Renal cortex interstitium (tissue), 11 donors: ENCODE data around the gene WNT7B. TPM values are rescaled to one million over a fixed set of nuclear protein-coding genes. Genes with fewer than 3 reads are reported as not detected.

Experiments used
- DNase-seq, 11 donors: peaks; one replicate each; pipeline ENCODE4 v3.0.0-alpha.2; 2013; ENCODE audit warnings: low read depth in 9 of 11, low spot score in 4 of 11; ENCODE audit errors: extremely low read depth in 1 of 11
- polyA plus RNA-seq, 3 donors: library from polyadenylated mRNA; unstranded; fragments of 120-200 nt; gene quantifications; one replicate each; pipeline ENCODE4 v1.2.1, GENCODE V29; 2013; ENCODE audit not compliant: insufficient read length in 3 of 3

Gene WNT7B
- polyA plus RNA-seq, 3 donors = 5.8 to 11.1 (median 9.6) TPM

DNA sequence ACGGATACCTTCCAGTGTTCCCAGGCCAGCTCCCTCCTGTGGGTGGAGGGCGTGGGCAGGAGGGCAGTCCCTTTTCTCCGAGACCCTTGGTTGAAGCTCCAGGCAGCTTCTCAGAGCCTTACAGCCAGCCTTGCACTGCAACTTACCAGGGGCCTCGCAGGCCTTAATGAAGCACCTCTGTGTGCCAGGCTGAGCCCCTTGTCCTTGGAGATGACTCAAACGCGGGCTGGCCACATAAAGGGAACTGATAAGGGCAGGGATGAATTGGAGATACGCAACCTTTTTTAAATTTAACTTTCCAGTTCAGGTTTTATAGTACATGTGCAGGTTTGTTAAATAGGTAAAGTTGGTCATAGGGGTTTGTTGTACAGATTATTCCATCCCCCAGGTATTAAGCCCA is 72.7 kb downstream of the WNT7B start:
- no peak for DNase-seq

- DNase-seq = no peak
Observed at GRCh38 chr22:45903355-45904135, 73.4 kb downstream of the WNT7B start.

GRCh38 chr22:45897736-45898135 is 79.2 kb downstream of the WNT7B start:
- no peak for DNase-seq

DNA sequence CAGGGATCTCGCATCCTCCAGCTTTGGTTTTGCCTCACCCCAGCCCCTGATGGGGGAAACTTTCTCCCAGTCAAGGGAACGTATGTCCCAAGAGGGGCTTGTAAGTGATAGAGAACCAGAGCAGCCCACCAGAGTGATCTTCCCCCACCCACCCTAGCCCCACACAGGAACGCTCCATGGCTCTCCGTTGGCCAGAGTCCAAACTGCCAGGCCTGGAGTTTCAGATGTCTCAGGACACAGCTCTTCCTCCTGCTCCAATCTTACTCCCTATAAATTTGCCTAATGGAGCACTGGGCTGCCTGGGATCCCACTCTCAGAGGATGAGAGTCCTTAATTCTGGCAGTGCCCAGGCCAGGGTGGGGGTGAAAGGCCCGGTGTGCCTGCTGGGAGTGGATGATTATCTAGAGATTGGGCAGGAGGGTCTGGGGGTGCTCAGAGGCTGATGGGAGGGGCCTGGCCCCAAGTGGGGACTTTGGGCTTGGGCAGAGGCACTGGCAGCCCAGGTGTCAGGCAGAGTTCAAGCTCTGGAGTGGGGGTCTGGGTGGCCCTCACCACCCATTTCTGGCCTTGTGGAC is 79.9 kb downstream of the WNT7B start:
- DNase-seq = no peak

DNA sequence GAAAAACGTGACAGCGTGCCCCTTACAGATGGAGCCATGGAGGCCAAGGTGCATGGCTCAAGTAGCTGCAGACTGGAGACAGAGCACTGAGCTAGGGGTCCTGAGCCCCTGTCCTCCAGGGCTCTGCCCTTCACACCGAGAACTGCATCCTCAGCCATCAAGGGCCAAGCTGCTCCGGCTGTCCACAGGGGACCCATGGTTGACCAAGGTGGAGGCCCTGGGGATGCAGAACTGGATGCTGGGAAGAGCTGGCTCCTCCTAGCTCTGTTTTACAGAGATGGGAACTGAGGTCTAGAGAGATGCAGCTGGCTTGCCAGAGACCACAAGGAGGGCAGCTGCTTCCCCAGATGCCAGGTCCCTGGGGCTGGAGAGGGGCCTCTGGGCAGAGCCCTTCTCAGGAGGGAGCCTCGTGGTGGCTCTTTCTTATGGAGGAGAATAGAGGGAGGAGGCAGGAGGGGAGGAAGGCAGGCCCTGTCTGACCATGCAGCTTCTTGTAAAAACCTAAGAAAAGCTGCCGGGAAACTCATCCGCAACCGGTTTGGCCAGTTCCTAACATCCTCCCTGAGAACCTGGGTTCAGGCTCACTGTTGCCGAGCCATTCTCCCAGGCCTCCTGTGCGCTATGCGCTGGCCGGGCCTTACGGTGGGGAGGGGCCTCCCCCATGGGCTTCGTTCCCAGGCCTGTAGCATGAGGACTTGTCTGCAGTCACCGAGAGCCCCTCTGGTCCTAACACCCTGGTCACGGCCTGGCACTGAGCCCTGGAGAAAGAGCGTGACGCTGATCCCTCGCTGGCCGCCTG is 80.6 kb downstream of the WNT7B start:
- peak in 1 of 11 donors; percentile 62 for DNase-seq

GRCh38 chr22:45895436-45896152 is 81.4 kb downstream of the WNT7B start:
- no peak for DNase-seq

- DNase-seq = no peak
Observed at GRCh38 chr22:45893516-45893915, 83.4 kb downstream of the WNT7B start.

GRCh38 chr22:45892681-45893461 is 84.1 kb downstream of the WNT7B start:
- DNase-seq = no peak

DNA sequence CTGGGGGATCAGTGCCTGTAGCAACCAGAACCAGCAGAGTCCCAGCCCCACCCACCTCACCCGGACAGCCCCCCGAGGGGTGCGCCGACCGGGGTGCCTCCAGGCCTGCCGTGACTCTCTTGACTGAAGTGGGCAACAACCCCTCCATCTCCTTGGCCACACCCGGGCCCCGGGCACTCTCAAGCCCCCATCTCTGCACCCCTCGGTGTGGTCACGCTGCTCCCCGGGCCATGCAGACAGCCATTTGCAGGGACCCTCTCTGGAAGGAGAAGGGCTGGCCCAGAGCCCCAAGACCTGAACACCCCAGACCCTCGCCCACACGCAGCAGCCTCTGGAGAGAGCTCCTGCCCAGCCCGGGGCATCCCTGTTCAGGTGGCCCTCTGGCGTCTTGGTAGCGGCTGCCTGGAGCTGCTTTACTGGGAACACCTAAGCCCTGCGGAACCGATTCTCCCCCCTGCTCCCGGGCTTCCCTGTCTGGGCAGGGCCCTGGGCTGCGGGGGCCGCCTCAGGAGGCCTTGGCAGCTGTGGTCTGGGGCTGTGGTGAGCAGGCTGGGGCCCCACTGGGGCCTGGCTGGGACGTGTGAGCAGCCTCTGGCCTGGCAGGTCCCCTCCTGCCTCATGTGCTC is 84.9 kb downstream of the WNT7B start:
- DNase-seq = no peak

GRCh38 chr22:45891471-45891995 is 85.4 kb downstream of the WNT7B start:
- no peak for DNase-seq

GRCh38 chr22:45891021-45891421 is 85.9 kb downstream of the WNT7B start:
- no peak for DNase-seq

DNA sequence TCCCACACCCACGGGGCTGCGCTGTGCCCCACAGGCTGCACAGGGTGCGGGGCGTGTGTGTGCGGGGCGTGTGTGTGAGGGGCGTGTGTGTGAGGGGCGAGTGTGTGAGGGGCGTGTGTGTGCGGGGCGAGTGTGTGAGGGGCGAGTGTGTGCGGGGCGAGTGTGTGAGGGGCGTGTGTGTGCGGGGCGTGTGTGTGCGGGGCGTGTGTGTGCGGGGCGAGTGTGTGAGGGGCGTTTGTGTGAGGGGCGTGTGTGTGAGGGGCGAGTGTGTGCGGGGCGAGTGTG is 86.7 kb downstream of the WNT7B start:
- no peak for DNase-seq

GRCh38 chr22:45889539-45890350 is 87.2 kb downstream of the WNT7B start:
- no peak for DNase-seq

GRCh38 chr22:45889093-45889538 is 87.8 kb downstream of the WNT7B start:
- DNase-seq = no peak

GRCh38 chr22:45888221-45889092 is 88.5 kb downstream of the WNT7B start:
- no peak for DNase-seq
